Left lung (tissue), 10 donors: ENCODE results near the gene NIN. TPM values are rescaled to one million over a fixed set of nuclear protein-coding genes. Genes with fewer than 3 reads are reported as not detected.
"Not testable (repeated sequence)": the region's sequence is repeated elsewhere in the genome, so short reads cannot be mapped to it uniquely, and the experiment has no call there.

ENCODE experiments used
- ATAC-seq: fragments of 200-7000 bp; cut with Tn5 transposase; one replicate; pipeline ENCODE4 v1.9.1; 2020; ENCODE audit warnings: moderate library complexity
- DNase-seq, 4 donors: peaks; one replicate each; pipeline ENCODE4 v3.0.0-alpha.2; 2013 to 2020
- H3K27ac ChIP-seq, 2 donors: fragments of 200-600 bp; sonication (generic) in 1 of 2; one replicate each; pipeline versions ENCODE4 v1.5.0 to v1.8.0; 2020 to 2021
- H3K27me3 ChIP-seq, 2 donors: fragments of 200-600 bp; sonication (generic) in 1 of 2; one replicate each; pipeline versions ENCODE4 v1.5.0 to v1.8.0; 2020 to 2021
- H3K36me3 ChIP-seq, 2 donors: fragments of 200-600 bp; sonication (generic) in 1 of 2; one replicate each; pipeline versions ENCODE4 v1.5.0 to v1.8.0; 2020 to 2021
- H3K4me1 ChIP-seq, 2 donors: fragments of 200-600 bp; one replicate each; pipeline ENCODE4 v1.8.0; 2021
- H3K4me3 ChIP-seq, 2 donors: fragments of 200-600 bp; sonication (generic) in 1 of 2; one replicate each; pipeline versions ENCODE4 v1.5.0 to v1.8.0; 2020 to 2021; ENCODE audit warnings: mild to moderate bottlenecking in 1 of 2
- H3K9me3 ChIP-seq, 2 donors: fragments of 200-600 bp; sonication (generic) in 1 of 2; one replicate each; pipeline versions ENCODE4 v1.5.0 to v1.8.0; 2020 to 2021
- intact Hi-C, 2 donors: fragments of 100-400 bp; cut with DNase I; formaldehyde crosslinking; loops; one replicate each; pipeline versions ENCODE4 v1.11.2 to v1.14.2; 2022
- polyA plus RNA-seq, 6 donors: library from polyadenylated mRNA; unstranded; fragments of 120-200 nt; gene quantifications; one replicate each; pipeline ENCODE4 v1.2.1, GENCODE V29; 2013; ENCODE audit not compliant: insufficient read length in 6 of 6
- total RNA-seq, 2 donors: library from RNA; stranded (reverse); fragmentation: NEBNext Ultra II Directional; extraction: Animal tissue kit (Norgen Biotek cat#: 25700); gene quantifications; one replicate each; pipeline ENCODE4 v1.2.1, GENCODE V29; 2021
- TF ChIP-seq, protein P1 (sequence below), 2 donors: fragments of 200-600 bp; sonication (generic) in 1 of 2; IDR thresholded peaks; one replicate each; pipeline versions ENCODE4 v1.5.0 to v1.8.0; 2021; ENCODE audit warnings: antibody characterized with exemption in 2 of 2
- donor health status: DM: no; HTN: yes; CAD: no.
- donor health status: DM: no; HTN: no; CAD: no.

Gene NIN
- total and polyA plus RNA-seq, 8 donors: 25.2 to 49.6 (median 29.5) TPM

DNA sequence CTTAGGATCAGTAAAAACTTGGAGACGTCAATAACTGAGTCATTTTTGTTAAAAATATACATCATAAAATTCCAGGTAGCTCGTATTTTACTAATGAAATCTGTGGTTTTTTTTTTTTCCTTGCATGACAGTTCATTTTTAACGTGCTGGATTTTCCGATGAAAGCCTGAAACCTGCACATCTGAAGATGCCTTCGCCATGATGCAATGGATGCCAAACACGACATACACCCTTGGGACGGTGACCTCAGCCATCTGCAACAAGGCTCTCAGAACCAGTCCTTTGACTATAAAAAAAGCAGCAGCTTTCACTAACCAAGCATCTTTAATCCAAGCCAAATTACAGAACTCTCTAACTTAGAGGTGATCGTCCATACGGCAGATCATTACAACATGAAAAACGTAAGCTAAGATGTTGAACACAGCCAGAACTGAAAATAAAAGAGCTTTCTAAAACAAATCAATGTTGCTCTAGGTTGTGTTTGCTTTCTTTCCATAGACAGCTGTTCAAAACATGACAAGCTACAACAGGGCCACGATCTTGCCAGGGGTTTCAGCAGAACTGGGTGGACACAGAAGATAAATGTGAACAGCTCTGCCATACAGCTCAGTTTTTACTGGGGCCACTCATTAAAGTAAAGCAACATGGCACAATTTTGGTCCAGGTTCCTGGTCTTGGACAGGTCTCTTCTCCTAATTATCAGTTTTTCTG is 7.8 kb downstream of the NIN start:
- peak; percentile 11 for ATAC-seq
- Histone ChIP-seq H3K36me3 (no peaks in the 10 kb centered on the region), H3K9me3 (no peaks in the 10 kb centered on the region), H3K27ac (peak overlapping the region in 1 of 2 donors; percentile 86), H3K4me3 (no peak overlapping the region), H3K27me3 (no peaks in the 10 kb centered on the region), H3K4me1 (peaks cover 0 to 60% of the 10 kb centered on the region in 2 donors)
- TF ChIP-seq, protein P1, sequence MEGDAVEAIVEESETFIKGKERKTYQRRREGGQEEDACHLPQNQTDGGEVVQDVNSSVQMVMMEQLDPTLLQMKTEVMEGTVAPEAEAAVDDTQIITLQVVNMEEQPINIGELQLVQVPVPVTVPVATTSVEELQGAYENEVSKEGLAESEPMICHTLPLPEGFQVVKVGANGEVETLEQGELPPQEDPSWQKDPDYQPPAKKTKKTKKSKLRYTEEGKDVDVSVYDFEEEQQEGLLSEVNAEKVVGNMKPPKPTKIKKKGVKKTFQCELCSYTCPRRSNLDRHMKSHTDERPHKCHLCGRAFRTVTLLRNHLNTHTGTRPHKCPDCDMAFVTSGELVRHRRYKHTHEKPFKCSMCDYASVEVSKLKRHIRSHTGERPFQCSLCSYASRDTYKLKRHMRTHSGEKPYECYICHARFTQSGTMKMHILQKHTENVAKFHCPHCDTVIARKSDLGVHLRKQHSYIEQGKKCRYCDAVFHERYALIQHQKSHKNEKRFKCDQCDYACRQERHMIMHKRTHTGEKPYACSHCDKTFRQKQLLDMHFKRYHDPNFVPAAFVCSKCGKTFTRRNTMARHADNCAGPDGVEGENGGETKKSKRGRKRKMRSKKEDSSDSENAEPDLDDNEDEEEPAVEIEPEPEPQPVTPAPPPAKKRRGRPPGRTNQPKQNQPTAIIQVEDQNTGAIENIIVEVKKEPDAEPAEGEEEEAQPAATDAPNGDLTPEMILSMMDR (IDR thresholded peaks at IDR 0.05): no peak
- DNase-seq: peak in 1 of 4 donors; percentile 15
- intact Hi-C loops: no loop called here

DNA sequence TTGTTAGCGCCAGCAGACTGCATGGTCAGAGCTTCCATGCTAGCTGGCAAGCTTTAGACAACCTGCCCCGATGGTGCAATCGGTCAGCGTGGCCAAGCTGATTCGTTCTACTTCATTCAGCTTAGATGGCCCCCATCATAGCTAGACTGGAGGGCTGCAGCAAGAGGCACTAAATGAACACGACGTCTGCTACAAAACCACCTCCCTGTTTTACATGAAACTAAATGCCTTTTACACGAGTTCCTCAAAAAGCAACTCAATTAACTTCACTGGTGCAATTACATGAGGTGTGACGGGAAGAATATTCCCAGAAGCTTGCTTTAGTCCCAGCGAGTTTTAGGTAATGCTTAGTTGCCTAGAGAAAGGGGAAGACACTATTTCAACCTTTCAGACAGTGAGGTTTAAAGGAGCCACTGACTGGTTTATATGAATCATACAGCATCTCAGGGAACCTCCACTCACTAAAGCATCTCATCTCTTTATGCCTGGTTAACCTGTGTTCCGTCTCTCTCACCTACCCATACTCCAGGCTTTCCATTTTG is 8.4 kb downstream of the NIN start:
- intact Hi-C loops: no loop called here
- Histone ChIP-seq H3K36me3 (peaks cover 0 to 3% of the 10 kb centered on the region in 2 donors), H3K27ac (peak overlapping the region in 1 of 2 donors; percentile 86), H3K4me3 (no peak overlapping the region), H3K4me1 (peaks cover 0 to 56% of the 10 kb centered on the region in 2 donors), H3K9me3 (no peaks in the 10 kb centered on the region), H3K27me3 (no peaks in the 10 kb centered on the region)
- ATAC-seq: peak; percentile 14
- DNase-seq: no peak
- TF ChIP-seq, protein P1 (IDR thresholded peaks at IDR 0.05): no peak

DNA sequence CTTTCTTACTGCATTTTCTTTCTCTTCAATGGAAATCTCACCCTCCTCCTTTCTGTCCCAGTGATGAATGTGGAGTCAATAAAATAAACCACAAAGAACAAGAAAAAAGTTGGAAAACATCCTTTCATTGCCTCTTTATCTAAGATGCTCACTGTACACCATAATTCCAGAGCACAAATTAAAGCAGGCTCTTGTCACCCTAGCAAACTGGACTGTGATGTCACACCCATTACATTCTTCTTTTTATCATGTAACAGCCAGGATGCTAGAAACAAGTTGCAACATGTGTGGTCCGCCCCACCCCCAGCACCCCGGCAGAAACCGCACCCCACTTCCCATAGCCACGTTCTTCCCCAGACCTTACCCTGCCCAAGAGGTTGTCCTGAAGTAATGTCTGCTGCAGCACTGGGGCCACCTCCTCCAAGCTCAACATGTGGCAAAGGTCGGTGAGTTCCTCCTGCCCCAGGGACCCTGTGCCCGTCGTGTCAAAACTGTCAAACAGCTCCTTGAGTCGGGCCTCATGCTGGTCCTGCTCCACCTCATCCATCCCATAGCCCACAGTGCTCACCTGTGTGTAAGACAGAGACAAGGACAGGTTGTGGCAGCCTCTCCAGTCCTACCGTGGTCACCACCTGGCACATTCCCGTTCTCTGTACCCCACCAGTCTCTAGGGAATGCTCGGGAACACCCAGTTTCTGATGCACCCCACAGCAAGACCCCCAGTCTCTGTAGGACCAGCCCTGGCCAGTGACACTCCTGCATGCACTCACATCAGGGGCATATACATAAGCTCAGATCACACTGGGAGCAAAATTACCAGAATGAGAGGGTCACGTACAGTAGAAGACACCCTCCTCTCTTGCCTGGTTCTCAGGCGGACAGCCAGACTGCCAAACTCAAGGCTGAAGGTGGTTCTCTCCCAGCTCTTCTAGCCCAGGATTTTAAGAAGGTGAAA is 9.2 kb downstream of the NIN start:
- H3K27ac ChIP-seq: peak overlapping the region in 1 of 2 donors; percentile 86
- TF ChIP-seq, protein P1 (IDR thresholded peaks at IDR 0.05): no peak
- ATAC-seq: peak; percentile 60

DNA sequence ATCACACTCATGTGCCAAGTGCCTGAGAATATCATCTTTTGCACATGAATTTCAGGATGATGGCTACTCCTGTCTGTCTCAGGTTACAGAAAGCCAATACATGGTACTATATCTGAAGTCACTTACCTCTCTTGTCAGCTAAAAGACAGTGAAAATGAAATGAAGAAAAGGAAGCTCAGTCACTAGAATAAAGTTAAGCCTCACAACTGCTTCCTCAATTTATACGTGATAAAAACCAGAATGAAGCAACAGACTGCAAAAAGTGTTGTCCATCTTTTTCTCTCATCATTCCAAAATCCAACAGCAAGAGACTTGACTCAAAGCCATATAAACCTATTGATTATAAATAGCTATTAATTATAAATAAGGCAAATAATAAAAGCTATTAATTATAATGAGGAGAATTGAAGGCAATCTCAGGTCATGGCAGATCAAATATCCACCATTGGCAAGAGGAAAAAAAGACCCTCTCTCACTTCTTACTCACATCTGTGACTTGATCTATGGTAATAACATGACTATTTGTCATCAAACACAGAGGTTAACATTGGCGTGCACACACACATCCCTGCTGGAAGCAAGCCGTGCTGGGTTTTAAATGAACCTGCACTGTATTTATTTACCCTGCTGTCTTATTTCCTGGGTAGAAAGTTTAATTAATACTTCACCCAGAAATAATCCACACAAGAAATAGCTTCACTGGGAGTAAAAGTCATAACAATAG is 10.0 kb downstream of the NIN start:
- Histone ChIP-seq H3K27me3 (no peaks in the 10 kb centered on the region), H3K4me3 (no peak overlapping the region), H3K36me3 (peaks cover 0 to 3% of the 10 kb centered on the region in 2 donors), H3K4me1 (peaks cover 0 to 69% of the 10 kb centered on the region in 2 donors), H3K9me3 (no peaks in the 10 kb centered on the region), H3K27ac (peak overlapping the region in 1 of 2 donors; percentile 86)
- TF ChIP-seq, protein P1 (IDR thresholded peaks at IDR 0.05): no peak
- ATAC-seq (no peak), DNase-seq (no peak)
- intact Hi-C loops: no loop called here

More for the DNA sequence above, 9.2 kb downstream of the NIN start:
- intact Hi-C loops: no loop called here
- H3K4me1 ChIP-seq: peaks cover 0 to 61% of the 10 kb centered on the region in 2 donors
- H3K4me3 ChIP-seq: no peak overlapping the region
- DNase-seq: peak in 2 of 4 donors; percentile 64 to 90
- no peaks in the 10 kb centered on the region for H3K9me3 ChIP-seq
- H3K27me3 ChIP-seq: no peaks in the 10 kb centered on the region
- H3K36me3 ChIP-seq: peaks cover 0 to 3% of the 10 kb centered on the region in 2 donors

DNA sequence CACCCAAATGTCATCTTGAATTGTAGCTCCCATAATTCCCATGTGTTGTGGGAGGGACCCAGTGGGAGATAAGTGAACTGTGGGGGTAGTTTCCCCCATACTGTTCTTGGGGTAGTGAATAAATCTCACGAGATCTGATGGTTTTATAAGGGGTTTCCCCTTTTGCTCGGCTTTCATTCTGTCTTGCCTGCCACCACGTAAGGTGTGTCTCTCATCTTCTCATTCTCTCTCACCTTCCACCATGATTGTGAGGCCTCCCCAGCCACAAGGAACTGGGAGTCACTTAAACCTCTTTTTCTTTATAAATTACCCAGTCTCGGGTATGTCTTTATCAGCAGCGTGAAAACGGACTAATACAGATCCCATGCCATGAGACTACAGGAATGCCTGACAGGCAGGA is 11.7 kb downstream of the NIN start:
- H3K27ac ChIP-seq, H3K27me3 ChIP-seq, H3K36me3 ChIP-seq, H3K4me3 ChIP-seq, intact Hi-C loops, ATAC-seq, H3K9me3 ChIP-seq, DNase-seq: not testable (repeated sequence)
- peaks cover 0 to 73% of the 10 kb centered on the region in 2 donors for H3K4me1 ChIP-seq
